Measurements from ENCODE around the gene USP2. TPM values are rescaled to one million over a fixed set of nuclear protein-coding genes. Genes with fewer than 3 reads are reported as not detected.
A peak's percentile ranks its signal among the peaks of the same experiment; 100 is the strongest.

USP2 gene
- total RNA-seq, 2 donors from 2014 or later, result 7.9 to 11.6 TPM

DNA sequence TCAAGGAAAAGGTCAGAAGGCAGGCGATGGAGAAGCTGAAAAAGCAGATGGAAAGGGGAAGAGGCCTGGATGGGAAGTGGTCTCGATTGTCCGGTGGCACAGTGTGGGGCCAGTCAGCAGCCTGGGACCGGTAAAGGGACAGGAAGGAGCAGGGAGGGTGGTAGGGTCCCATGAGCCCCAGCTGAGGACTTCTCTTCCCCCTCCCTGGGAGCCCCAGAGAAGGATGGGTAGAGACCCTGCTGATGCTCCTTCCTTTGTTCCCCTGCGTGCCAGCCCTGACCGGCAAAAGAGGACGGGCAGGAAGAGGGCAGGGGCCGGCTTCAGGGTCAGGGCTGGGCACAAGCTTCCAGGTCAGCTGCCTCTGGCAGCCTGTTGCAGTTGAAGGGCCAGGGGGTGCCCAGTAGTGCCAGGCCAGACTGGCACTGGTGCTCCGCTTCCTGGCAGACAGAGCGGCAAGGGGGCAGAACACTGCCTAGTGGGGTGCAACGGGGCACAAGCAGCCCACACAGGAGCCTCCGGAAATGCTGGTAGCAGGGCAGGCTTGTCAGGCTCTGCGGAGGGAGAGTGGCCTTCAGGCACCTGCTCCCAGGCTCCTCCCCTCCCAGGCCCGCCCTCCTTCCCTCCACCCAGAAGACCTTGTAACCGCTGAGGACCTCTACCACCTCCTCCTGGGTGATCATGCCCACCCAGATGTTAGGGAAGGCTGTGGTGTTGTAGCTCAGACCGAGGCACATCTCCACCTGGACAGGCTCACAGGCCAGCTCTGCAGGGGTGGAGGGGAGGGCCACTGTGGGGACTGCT lies 40.1 kb downstream of the USP2 start:
- Histone ChIP-seq H3K27ac (no peak overlapping the region), H3K36me3 (no peaks in the 10 kb centered on the region), H3K4me3 (no peak overlapping the region), H3K9ac (ENCODE audit: low read depth in 2 of 2, low read length in 2 of 2) (peak overlapping the region in 1 of 2 donors; percentile 43), H3K4me1 (peaks cover 17% of the 10 kb centered on the region), H3K9me3 (no peaks in the 10 kb centered on the region), H3K27me3 (peaks cover 18% of the 10 kb centered on the region)
- DNase-seq, result no peak
- intact Hi-C loops (cut with DNase I), result no loop called here
- TF ChIP-seq CTCF (IDR thresholded peaks at IDR 0.05), result no peak

- Histone ChIP-seq H3K27ac (peak within 1 kb of the TSS; percentile 68), H3K36me3 (no peaks in the 10 kb centered on the region), H3K9me3 (no peaks in the 10 kb centered on the region), H3K4me1 (peaks cover 17% of the 10 kb centered on the region), H3K4me3 (peak within 1 kb of the TSS; percentile 34), H3K27me3 (peaks cover 18% of the 10 kb centered on the region), H3K9ac (ENCODE audit: low read depth in 2 of 2, low read length in 2 of 2) (peak within 1 kb of the TSS; percentile 61 to 75)
- DNase-seq, result peak; percentile 77
- intact Hi-C loops (cut with DNase I), result no loop called here
- TF ChIP-seq CTCF (IDR thresholded peaks at IDR 0.05), result no peak
These were observed 40.9 kb downstream of the USP2 start, which contains the start of gene C1QTNF5 for GRCh38 chr11:119340335-119341221. C1QTNF5 (minus strand) TSS chr11:119340883; CDS start chr11:119340397, 486 bp downstream.

DNA sequence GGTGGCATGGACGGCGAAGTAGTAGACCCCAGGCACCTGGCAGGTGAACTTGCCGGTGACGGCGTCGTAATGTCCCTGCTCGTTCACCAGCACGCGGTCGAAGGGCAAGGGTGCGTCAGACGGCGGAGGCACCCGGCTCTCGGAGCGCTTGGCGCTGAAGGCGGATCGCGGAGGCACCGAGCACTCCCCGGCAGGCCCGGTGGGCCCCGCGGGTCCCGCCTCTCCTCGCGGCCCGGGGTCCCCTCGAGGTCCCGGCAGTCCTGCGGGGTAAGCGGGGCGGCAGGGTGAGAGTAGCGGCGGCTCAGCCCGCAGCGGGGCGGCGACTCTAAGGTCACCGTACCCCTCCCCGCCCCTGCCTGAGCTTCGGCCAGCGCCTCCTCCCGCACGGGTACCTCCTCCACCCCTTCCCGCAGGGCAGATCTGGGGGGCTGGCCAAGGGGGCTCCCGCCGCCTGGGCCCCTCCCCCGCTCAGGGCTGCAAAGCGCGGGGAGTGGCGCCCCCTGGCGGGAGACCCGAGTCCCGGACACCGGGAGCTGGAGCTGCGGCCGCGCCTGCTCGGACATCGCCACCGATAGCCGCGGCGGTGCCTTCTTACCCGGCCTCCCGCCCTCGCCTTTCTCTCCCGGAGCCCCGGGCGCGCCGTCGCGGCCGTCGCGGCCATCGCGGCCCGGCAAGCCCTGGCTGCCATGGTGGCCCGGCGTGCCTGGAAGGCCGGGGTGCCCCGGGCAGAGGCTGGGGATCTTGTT lies 41.7 kb downstream of the USP2 start:
- H3K9ac ChIP-seq (ENCODE audit: low read depth in 2 of 2, low read length in 2 of 2), result peak overlapping the region; percentile 61 to 75

GRCh38 chr11:119338965-119339588 lies 42.4 kb downstream of the USP2 start:
- intact Hi-C loops (cut with DNase I), result no loop called here
- H3K27ac ChIP-seq, result peak overlapping the region; percentile 68
- no peaks in the 10 kb centered on the region for H3K36me3 ChIP-seq
- DNase-seq, result no peak
- peaks cover 22% of the 10 kb centered on the region for H3K4me1 ChIP-seq
- H3K9me3 ChIP-seq, result no peaks in the 10 kb centered on the region
- H3K9ac ChIP-seq (ENCODE audit: low read depth in 2 of 2, low read length in 2 of 2), result peak overlapping the region; percentile 48 to 75
- H3K27me3 ChIP-seq, result peaks cover 18% of the 10 kb centered on the region
- TF ChIP-seq CTCF (IDR thresholded peaks at IDR 0.05), result no peak
- peak overlapping the region; percentile 34 for H3K4me3 ChIP-seq

More for the DNA sequence above, 41.7 kb downstream of the USP2 start:
- H3K27me3 ChIP-seq, result peaks cover 18% of the 10 kb centered on the region
- H3K27ac ChIP-seq, result peak overlapping the region; percentile 68
- no peaks in the 10 kb centered on the region for H3K9me3 ChIP-seq
- H3K36me3 ChIP-seq, result no peaks in the 10 kb centered on the region
- intact Hi-C loops (cut with DNase I), result no loop called here
- TF ChIP-seq CTCF (IDR thresholded peaks at IDR 0.05), result peak; percentile 86
- peak overlapping the region; percentile 34 for H3K4me3 ChIP-seq
- peaks cover 22% of the 10 kb centered on the region for H3K4me1 ChIP-seq
- peak; percentile 71 for DNase-seq
